GM08714 (cell line): ENCODE data around the gene NR5A2.

Experiments used
- H3K4me3 ChIP-seq: fragments of 200-500 bp; sonication (Bioruptor generic); 2 replicates; pipeline ENCODE4 v1.5.1; 2014; ENCODE audit warnings: mild to moderate bottlenecking, low read length, inconsistent platforms
- ZNF274 ChIP-seq: IDR thresholded peaks from 2 replicates; pipeline ENCODE4 v1.6.1; 2012; ENCODE audit warnings: mild to moderate bottlenecking, low read depth, low read length

The NR5A2 gene

GRCh38 chr1:200029822-200030152, 2.3 kb downstream of the NR5A2 start:
- H3K4me3 ChIP-seq: no peak overlapping the region
- TF ChIP-seq ZNF274: no peak

DNA sequence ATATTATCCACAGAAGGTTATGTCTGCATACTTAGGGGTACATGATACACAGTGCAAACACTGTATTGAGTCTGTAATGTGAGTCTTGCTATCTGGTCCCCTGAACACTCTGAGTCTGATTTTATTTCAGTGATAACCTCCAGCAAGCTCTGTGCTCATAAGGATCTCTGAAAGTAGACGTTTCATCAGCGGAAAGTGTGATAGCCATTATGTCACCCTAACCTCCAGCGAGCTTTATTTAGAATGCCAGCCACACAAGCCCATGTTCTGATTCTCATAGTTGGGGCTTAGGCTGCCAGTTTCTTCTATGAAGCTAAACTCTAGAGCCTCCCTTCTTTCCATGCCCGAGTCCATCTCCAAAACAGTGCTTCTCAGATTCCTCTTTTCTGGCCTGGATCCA, 3.3 kb downstream of the NR5A2 start:
- no peak overlapping the region for H3K4me3 ChIP-seq
- TF ChIP-seq ZNF274: no peak

DNA sequence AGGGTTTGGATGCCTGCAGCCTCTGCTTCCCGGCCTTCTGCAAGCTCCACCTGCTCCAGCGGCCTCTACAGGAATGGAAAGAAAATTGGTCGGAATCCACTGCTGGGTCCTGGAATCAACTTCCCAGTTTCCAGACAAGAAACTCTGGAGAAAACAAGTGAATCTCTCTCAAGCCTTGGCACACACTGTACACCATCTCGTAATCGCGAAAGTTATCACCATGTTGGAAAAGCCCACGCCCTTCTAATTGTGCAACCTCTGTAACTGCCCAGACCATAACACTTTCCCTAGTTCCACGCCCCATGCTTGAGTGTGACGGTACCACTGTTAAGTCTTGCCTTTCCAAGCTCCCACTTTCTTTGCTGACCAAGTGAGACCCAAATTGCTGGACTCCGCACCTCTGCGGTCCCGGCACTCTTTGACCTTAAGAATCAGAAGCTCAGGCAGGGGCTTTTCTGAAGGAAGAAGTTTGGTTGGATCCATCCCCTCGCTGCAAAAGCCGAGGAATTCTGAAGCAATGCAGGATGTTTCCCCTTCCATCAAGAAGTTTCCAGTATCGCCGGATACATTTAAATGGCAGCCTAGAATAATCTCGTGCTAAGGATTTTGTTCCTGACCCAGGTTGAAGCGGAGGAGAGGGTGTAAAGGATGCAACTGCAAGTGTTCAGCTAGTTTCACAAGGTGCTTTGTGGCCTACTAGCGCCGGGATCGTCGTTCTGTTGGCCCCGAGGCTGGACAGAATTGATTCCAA, 6.2 kb downstream of the NR5A2 start:
- no peak overlapping the region for H3K4me3 ChIP-seq
- no peak for TF ChIP-seq ZNF274

DNA sequence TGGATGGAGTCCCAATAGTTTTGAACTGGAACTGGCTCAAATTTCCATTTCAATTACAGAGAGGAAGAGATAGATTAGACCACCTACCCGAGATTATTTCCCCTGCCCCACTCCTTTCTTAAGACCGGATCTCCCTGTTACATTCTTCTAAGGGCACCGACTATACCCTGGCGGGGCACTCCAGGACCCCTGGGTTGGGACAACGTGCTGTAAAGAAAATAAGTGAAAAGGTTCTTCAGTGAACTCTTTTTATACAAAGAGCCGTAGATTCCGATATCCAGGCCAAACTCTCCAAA, 6.7 kb downstream of the NR5A2 start:
- TF ChIP-seq ZNF274: no peak

DNA sequence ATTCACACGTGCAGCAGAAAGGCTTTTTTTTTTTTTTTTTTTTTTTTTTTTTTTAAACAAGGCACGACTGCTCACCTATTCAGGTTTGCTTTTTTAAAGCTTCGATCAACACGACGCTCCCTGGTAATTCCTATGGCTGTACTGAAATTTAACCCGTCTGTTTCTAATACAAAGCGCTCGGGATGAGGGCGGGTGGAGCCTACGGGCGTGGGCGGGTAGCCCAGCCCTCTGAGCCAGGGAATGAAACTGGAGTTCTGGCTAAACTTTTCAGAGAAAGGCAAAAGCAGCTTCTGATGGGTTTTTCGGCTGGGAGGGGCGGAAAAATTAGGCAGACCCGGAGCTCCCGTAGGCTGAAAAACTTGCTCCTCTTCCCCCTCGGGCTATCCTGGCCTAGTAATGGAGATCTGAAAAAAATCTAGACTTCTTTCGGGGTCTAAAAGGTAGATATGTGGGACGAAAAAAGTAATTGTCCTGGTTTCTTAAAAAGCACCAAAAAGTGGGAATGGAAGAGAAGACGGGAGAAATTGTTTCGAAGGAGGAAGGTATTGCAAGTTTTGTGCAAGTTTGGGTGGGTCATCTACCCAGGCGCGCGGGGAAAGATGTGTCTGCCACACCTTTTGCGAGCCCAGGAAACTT, 7.4 kb downstream of the NR5A2 start:
- no peak for TF ChIP-seq ZNF274
- H3K4me3 ChIP-seq: no peak overlapping the region

More for the DNA sequence above, 6.7 kb downstream of the NR5A2 start:
- H3K4me3 ChIP-seq: no peak overlapping the region

- TF ChIP-seq ZNF274: no peak
- no peak overlapping the region for H3K4me3 ChIP-seq
Measured at GRCh38 chr1:200035397-200035955, 8.0 kb downstream of the NR5A2 start.

DNA sequence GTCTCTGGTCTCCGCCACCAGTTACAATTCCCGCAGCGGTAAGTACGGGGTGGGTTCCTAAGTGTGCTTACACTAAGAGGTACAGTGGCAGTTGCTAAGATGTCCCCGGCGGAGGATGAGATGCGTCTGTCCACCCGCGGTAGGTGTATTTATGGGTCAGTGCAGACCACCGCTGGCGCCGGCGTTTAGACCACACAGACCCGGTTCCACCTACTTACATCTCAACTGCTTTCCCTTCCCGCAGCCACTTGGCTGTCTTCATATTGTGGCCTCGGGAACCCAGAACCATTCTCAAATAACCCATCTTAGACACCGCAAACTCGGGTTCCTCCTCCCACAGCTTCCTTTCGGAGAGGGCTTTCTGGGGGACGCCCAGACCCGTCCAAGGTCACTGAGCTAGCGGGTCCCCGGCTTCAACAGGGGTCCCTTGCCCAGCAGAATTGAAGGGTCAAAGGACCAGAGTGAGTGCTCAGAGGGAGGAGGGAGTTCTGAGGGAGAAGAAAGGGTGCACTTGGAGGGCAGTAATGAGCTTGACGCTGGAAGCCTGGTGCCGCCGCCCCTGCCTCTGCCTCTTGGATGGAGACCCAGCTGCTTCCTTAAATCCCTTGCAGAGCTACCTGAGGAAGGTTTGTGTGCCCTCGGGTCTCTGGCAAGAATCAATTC, 8.6 kb downstream of the NR5A2 start:
- no peak for TF ChIP-seq ZNF274
- H3K4me3 ChIP-seq: no peak overlapping the region

DNA sequence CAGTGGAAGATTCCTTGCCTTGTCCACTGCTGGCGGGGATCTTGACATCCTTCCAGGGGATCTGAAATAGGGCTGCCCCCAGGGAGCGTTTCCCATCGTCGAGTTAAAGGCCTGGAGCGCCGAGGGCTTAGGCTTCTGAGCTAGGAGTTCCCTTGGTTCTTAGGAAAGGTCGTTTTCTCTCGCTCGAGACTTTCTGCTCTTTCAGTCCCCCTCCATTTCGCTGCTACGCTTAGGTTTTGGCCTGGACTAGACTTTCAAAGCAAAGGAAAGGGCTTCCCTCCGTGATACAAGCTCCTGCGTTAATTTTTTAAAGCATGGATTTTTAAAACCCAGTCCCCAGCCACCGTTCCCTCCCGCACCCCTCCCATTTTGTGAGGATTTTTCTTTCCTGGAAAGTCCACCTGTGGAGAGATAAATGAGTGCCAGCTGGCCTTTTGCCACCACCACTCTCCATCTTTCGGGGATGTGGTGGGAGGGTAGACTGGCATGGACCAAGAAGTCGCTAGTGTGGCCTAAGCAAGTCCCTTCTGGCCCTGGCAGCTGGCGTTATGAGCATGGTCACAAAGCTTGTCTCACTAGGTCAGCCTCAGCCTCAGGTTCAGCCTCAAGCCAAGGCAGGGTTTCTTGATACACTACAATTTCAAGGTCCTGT, 9.2 kb downstream of the NR5A2 start:
- no peak overlapping the region for H3K4me3 ChIP-seq
- TF ChIP-seq ZNF274: no peak

GRCh38 chr1:200037501-200037900, 10.0 kb downstream of the NR5A2 start:
- no peak overlapping the region for H3K4me3 ChIP-seq
- TF ChIP-seq ZNF274: no peak

DNA sequence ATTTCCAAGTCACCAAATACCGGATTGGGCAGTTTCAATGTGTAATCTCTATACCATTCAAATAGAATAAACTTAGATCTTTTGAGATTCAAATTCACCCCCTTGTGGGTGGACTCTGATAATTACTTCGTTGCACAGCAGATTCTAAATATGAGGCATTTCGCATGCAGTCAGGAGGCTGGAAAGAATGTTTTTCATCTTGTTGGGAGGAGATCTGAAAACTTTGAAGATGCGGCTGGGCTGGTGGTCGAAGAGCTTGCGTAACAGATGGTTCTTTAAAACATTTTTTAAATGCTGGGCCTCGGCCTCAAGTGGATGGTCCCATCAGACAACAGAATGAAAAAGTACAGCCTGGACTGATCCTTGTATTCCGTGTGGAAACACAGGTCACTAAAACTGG, 10.4 kb downstream of the NR5A2 start:
- no peak overlapping the region for H3K4me3 ChIP-seq
- TF ChIP-seq ZNF274: no peak

GRCh38 chr1:200038325-200038980, 10.9 kb downstream of the NR5A2 start:
- H3K4me3 ChIP-seq: no peak overlapping the region

DNA sequence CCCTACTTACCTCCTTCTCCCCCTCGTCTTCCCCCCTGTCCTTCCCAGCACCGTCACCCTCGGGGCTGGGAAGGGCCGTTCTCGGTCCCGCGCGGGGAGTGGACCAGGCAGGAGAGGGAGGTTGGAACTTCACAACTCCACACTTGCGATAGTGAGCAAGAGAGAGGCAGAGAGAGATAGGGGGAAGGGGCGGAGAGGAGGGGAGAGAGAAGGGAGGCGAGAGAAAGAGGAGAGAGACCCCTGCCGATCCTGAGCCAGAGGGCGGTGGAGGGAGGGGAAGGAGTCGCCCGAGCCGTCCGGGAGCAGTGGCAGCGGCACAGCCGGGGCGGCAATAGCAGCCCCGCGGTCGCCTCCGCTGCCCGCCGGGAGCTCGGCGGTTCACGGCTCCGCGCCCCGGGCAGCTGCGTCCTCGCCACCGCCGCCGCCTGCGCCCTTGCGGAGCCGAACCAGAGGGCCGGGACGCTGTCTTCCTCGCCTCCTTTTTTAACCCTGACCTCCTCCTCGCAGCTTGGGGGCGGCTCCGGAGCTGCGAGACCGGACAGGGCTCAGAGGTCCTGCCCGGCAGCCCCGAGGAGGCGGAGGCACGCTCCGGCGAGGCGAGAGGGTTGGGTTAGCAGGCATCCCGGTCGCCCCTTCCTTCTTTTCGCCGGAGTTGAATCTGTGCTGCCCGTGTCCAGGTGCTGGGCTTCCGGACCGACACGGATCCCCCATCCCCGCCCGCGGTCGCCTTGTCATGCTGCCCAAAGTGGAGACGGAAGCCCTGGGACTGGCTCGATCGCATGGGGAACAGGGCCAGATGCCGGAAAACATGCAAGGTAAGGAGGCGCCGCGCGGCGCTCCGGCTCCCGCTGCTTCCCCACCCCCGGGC, 11.7 kb downstream of the NR5A2 start:
- peak overlapping the region; percentile 7; the same call in 1 of the 2 replicates for H3K4me3 ChIP-seq
- no peak for TF ChIP-seq ZNF274

More at GRCh38 chr1:200038325-200038980, 10.9 kb downstream of the NR5A2 start:
- no peak for TF ChIP-seq ZNF274

DNA sequence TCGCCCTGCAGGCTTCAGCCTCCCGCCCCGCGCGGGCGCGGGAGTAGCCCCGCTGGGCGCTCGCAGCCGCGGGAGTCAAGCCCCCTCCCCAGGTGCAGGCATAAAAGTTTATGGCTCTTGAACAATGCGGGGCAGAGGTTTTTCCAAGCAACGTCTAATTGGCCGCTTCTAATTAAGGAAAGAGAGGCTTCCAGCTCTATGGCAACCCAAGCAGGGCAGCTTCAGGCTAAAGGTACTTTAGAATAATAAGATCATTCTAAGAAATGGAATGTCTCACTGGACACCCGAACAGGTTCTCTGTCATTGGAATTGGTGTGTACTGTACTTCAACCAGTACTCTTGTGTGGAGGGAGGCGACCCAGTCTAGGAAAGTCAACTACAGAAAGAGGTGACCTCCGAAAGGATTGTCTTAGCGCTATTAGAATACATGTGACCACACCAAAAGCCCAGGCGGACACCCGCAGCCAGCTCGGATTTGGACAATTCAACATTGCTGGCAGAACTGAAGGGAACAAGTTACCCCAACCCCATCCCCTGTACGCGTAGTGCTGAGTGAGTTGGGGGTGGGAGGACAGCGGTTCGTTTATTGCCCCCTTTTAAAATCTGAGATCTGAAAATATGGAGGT, 12.5 kb downstream of the NR5A2 start:
- H3K4me3 ChIP-seq: no peak overlapping the region; the same call in 1 of the 2 replicates
- no peak for TF ChIP-seq ZNF274
